Posterior cingulate gyrus (tissue), 11 donors: Measurements from ENCODE around the gene MAGI2.

Experiments
- DNase-seq, 10 donors: peaks; one replicate each; pipeline versions ENCODE4 v3.0.0 to v3.0.0-alpha.2; 2020 to 2021; ENCODE audit warnings: mixed read lengths in 3 of 10
- intact Hi-C: fragments of 100-400 bp; cut with DNase I; formaldehyde crosslinking; loops from one replicate; pipeline ENCODE4 v1.15.1; 2023

MAGI2 gene

GRCh38 chr7:79284211-79284610 lies 169.3 kb downstream of the MAGI2 start:
- intact Hi-C loops: no loop called here
- no peak for DNase-seq

GRCh38 chr7:79282882-79283602 lies 170.4 kb downstream of the MAGI2 start:
- intact Hi-C loops: no loop called here
- no peak for DNase-seq

DNA sequence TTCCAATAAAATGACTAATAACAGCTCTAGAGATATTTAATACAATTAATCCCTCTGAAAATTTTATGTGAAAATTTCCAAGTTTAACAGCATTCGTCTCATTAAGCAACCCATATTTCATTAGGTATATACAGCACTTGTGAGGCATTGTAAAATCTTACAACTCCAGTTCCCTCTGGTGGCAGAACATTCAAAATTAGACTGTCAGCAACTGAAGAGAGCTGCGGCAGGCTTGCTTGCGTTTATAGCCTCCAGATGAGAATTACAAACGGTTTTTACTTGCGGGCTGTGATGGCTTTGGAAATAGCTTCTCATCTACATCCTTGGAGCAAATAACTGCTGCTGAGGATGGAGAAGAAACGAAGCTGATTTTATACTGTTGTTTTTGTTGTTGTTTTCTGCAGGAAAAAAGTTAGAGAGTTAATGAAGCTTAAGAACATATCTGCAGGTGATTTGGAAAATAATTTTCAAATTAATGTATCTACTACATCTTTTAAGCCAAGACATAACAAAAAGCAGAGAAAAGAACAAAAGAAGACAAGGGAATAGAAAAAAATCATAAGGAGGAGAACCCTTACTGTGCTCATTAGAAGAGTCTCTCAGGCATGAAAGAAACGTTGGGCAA lies 171.3 kb downstream of the MAGI2 start:
- intact Hi-C loops: no loop called here
- DNase-seq: peak in 6 of 10 donors; percentile 40 to 88 (median 43)

DNA sequence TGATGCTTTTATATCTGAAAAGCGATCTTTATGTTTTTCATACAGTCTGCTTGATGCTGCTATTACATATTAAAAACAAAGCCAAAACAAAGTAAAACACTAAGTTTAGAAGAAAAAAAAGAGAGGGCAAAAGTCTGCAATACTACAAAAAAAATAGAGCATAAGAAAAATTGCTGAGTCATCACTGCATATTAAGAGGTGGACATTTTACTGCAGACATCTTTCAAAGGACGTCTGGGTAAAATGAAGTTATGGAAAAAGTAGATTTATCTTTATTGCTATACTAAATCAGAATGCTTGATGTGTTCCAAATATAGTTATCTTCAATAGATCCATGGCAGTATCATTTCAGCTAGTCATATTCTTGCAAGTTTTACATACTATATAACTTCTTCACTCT lies 172.0 kb downstream of the MAGI2 start:
- no peak for DNase-seq
- intact Hi-C loops: no loop called here

GRCh38 chr7:79272938-79273337 lies 180.5 kb downstream of the MAGI2 start:
- no peak for DNase-seq
- intact Hi-C loops: no loop called here

GRCh38 chr7:79272066-79272669 lies 181.3 kb downstream of the MAGI2 start:
- intact Hi-C loops: no loop called here
- DNase-seq: no peak

DNA sequence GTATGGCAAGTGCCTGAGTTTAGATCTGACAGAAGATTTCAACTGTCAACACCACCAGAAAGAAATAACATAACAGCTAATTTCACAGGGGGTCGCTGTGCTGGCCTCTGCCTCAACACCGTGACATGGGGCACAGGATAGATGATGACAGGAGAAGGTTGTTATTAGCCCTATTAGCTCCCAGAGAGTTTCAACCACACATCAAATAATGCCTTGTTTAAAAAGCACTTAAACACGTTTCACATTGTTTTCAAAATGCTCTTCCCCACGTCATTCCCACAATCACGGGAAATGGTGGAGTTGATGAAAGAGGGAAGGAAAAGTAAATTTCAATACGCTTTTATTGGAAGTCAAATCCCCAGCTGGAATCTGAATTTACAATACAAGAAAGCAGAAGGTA lies 184.7 kb downstream of the MAGI2 start:
- DNase-seq: no peak
- intact Hi-C loops: no loop called here

DNA sequence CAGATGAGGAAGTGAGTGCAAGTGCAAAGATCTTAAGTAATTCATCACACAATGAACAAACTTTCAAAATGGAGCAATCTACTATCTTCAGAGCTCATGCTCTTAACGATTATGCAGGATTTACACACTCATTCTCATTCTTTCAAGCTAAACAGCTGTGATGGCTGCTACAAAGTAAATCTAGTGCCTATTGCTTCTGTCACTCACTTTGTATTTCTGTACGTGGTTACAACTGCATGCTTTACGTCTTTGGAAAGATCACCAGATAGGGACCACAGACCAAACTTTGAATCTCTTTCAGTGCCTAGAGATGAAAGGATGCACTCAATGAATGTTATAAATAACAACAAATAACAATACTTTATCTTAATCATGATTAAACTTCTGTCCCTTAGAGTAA lies 194.6 kb downstream of the MAGI2 start:
- DNase-seq: no peak
- intact Hi-C loops: no loop called here

DNA sequence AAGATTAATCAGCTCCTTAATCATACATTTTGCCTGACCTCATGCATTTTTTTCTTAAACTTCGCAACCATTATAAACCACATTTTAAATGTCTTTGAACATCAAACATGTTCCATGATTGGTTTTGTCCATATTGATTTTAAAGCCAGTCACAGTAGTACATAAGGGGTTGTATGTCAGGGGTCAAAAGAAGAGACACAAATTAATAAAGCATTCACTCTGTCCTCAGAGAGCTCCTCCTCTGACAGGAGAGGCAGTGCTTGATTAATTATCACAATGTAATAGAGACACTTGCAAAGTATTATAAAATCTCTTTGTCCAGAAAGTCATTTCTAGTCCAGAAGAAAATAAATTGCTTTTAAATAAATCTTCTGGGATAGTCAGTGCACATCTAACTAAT lies 195.5 kb downstream of the MAGI2 start:
- intact Hi-C loops: no loop called here
- DNase-seq: no peak

GRCh38 chr7:79245623-79246249 lies 207.7 kb downstream of the MAGI2 start:
- no peak for DNase-seq
- intact Hi-C loops: no loop called here

- DNase-seq: peak in 1 of 10 donors; percentile 47
- intact Hi-C loops: no loop called here
These were observed 209.0 kb downstream of the MAGI2 start for GRCh38 chr7:79244482-79244881.

GRCh38 chr7:79241288-79242060 lies 212.0 kb downstream of the MAGI2 start:
- no peak for DNase-seq
- intact Hi-C loops: no loop called here

DNA sequence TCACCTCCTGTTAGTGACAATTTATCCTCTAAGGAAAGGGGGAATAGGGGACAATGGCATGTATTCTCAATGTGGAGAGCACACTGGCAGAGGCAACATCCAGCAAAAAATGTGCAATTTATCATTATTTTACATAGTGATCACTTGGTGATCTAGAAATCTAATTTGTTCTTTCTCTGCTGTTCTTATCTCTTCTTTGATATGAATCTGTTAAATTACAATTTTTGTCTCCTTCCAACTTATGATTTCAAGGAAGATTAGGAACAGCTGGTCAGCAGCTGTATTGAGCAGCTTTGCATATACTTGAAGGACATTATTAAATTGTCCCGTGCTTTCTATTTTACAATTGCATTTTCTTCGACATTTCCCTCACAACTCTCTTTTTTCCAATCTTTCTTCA lies 213.1 kb downstream of the MAGI2 start:
- no peak for DNase-seq
- intact Hi-C loops: no loop called here

DNA sequence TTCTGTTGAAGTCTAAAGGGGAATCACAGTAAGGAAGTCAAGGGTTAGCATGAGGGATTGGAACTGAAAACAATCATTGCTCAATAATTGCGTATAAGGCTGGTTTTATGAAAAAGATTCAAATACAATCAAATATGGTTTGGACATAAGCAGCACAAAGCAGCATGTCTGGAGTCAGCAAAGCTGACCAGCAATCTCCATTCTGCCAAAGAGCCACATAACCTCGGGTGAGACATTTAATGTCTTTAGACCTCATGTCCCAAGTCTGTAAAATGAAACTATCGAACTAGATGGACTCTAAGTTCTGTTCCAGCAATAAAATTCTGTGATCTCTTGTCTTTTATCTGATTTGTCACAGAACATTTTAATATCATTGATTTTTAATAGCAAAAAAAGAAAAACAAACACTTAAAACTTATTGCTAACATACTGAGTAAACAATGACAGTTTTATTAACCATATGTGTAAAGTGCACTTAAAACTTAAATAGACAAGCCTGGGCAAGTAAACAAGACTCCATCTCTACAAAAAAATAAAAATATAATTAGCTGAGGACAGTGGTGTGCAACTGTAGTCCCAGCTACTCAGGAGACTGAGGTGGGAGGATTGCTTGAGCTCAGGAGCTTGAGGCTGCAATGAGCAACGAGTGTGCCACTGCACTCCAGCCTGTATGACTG lies 217.0 kb downstream of the MAGI2 start:
- intact Hi-C loops: no loop called here
- DNase-seq: no peak

DNA sequence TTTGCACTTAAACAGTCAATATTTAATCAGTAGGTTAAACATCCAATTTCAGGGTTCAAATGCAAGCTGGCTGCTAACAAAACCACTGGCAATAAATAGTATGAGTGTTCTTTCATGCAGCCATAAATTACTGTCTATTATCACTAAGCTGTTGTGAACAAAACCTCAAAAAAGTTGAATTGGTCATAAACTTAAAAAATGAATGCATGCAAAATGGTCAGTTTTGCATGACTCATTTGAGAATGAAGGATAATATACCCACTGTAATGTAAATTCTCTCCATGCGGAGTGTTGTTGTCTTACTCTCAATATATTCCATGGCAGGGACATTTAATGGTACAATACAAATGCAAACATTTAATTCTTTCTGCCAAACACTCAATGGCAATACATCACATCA lies 226.4 kb downstream of the MAGI2 start:
- no peak for DNase-seq
- intact Hi-C loops: no loop called here

- no peak for DNase-seq
- intact Hi-C loops: no loop called here
These were observed 232.3 kb downstream of the MAGI2 start for GRCh38 chr7:79221211-79221610.

DNA sequence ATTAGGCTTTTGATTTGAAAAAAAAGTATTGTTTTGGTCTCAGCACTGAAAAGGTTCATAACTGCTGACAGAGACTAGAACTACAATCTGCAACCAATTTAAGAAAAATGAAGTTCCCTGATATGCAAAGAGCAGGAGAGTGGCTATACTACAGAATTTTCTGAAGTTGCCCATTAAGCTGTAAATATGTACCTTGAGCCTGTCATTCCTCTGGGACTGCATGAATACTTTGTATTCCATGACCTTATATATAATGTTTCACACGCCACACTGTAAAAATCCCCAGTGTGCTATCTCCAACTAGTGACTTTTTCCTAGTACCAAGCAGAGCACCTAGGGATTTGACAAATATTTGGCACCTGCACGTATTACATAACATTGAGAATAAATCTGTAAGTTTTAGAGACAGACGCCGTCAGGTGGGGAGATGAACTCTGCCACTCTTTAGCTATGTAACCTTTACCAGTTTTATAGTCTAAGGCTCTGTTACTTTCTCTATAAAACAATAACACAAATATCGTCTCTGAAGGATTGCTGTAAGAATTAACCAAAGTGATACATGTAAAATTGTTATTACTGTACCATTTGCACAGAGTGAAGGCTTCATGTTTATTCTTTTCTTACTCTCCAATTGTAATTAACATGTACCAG lies 235.4 kb downstream of the MAGI2 start:
- intact Hi-C loops: no loop called here

DNA sequence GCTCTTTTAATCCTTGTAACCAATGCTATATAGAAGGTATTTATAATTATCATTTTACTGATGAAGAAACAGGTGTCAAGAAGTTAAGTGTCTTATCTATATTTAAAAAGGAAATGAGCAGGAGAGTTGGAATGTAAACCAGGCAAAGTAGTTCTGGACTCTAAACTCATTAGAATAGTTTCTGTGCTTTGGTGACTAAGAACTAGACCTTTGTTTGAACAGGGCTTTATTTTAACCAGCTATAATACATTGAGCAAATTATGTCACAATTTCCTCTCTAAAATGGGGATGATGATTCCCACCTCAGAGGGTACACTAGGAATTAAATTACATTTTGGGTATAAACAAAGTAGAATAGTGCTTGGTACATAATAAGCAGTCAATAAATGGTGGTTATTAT lies 236.0 kb downstream of the MAGI2 start:
- no peak for DNase-seq
- intact Hi-C loops: no loop called here

More for the DNA sequence above, 235.4 kb downstream of the MAGI2 start:
- no peak for DNase-seq

DNA sequence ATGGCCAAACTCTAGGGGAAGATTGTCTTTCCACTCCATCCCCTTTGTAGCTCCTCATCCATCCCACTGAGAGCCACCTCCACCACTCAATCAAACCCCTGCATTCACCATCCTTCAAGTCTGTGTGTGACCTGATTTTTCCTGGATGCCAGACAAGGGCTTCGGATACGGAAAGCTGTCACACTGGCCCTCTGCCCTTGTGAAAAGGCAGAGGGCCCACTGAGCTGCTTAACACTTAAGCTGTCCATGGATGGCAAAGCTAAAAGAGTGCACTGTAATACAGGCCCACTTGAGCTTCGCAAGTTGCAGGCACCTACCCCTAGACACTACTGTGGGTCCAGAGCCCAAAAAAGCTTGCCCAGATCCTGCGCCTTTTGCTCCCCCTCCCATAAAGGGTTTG lies 237.2 kb downstream of the MAGI2 start:
- intact Hi-C loops: no loop called here
- DNase-seq: no peak

GRCh38 chr7:79212334-79212733 lies 241.1 kb downstream of the MAGI2 start:
- no peak for DNase-seq
- intact Hi-C loops: no loop called here
